HG03457 (cell line): Measurements from ENCODE around the gene USP24.

ENCODE experiments used
- ATAC-seq: cut with Tn5 transposase; IDR thresholded peaks from one replicate; pipeline ENCODE4 v1.9.1; 2021; ENCODE audit warnings: moderate number of reproducible peaks; ENCODE audit not compliant: unreplicated experiment

Gene USP24

GRCh38 chr1:55215194-55216021 lies at the start of gene USP24:
TSS of gene USP24 (minus strand) at chr1:55215364. CDS start at chr1:55215113, 251 bp downstream.
- ATAC-seq = peak; percentile 68

GRCh38 chr1:55262822-55263221 lies 47.7 kb upstream of the USP24 start:
- ATAC-seq = no peak

- ATAC-seq = peak; percentile 47
Observed at GRCh38 chr1:55259911-55260609, 44.9 kb upstream of the USP24 start.

GRCh38 chr1:55257958-55258357 lies 42.8 kb upstream of the USP24 start:
- ATAC-seq = peak; percentile 49

GRCh38 chr1:55255901-55256300 lies 40.7 kb upstream of the USP24 start:
- ATAC-seq = no peak

- no peak for ATAC-seq
Observed at GRCh38 chr1:55252942-55253589, 37.9 kb upstream of the USP24 start.

GRCh38 chr1:55250399-55251075 lies 35.4 kb upstream of the USP24 start:
- no peak for ATAC-seq

- ATAC-seq = no peak
Observed at GRCh38 chr1:55249646-55250398, 34.7 kb upstream of the USP24 start.

GRCh38 chr1:55246896-55247295 lies 31.7 kb upstream of the USP24 start:
- no peak for ATAC-seq

GRCh38 chr1:55246331-55246730 lies 31.2 kb upstream of the USP24 start:
- ATAC-seq = no peak

- no peak for ATAC-seq
Observed at GRCh38 chr1:55245781-55246180, 30.6 kb upstream of the USP24 start.

- ATAC-seq = no peak
Observed at GRCh38 chr1:55244476-55245099, 29.4 kb upstream of the USP24 start.

- ATAC-seq = no peak
Observed at GRCh38 chr1:55243655-55244054, 28.5 kb upstream of the USP24 start.

GRCh38 chr1:55239548-55239947 lies 24.4 kb upstream of the USP24 start:
- no peak for ATAC-seq

GRCh38 chr1:55235722-55236121 lies 20.6 kb upstream of the USP24 start:
- ATAC-seq = no peak

- no peak for ATAC-seq
Observed at GRCh38 chr1:55234016-55234415, 18.9 kb upstream of the USP24 start.

GRCh38 chr1:55233145-55233777 lies 18.1 kb upstream of the USP24 start:
- ATAC-seq = no peak

- no peak for ATAC-seq
Observed at GRCh38 chr1:55232448-55233144, 17.4 kb upstream of the USP24 start.

GRCh38 chr1:55231745-55232144 lies 16.6 kb upstream of the USP24 start:
- no peak for ATAC-seq
